GM13976 (cell line): ENCODE data around the gene WDR75.
"Not testable (repeated sequence)": the region's sequence is repeated elsewhere in the genome, so short reads cannot be mapped to it uniquely, and the experiment has no call there.

Experiments used
- DNase-seq: peaks from one replicate; pipeline ENCODE4 v3.0.0; 2012; ENCODE audit warnings: low spot score
- in situ Hi-C: fragments of 300-500 bp; cut with MboI; formaldehyde crosslinking; loops from one replicate; pipeline ENCODE4 v1.12.0; 2022; ENCODE audit warnings: low sequenced_read_pairs, mixed read lengths, inconsistent platforms; ENCODE audit not compliant: unreplicated experiment
- TF ChIP-seq, protein P1 (sequence below): IDR thresholded peaks from 2 replicates; pipeline ENCODE4 v1.5.1; 2012; ENCODE audit warnings: borderline replicate concordance, mild to moderate bottlenecking; ENCODE audit not compliant: insufficient read depth; ENCODE audit errors: extremely low read depth, missing control alignments, control extremely low read depth

WDR75 gene

DNA sequence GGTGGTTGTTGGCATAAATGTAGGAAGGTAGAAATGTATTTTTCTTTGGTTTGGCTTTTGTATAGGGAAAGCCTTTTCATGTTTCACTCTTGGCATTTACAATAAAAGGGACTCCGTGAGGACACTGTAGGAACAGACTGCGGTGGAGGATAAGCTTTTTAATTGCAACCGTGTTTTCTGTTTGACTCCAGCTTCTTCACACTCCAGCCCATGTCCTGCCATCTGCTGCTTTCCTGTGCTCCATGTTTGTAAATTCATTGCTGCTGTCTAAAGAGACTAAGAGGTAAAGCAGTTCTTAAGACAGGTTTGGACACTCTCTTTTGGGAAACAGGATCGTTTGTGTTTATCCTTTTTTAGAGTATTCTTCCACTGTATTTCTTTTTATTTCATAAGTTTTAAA is 33.3 kb downstream of the WDR75 start:
- no peak for DNase-seq
- TF ChIP-seq, protein P1, sequence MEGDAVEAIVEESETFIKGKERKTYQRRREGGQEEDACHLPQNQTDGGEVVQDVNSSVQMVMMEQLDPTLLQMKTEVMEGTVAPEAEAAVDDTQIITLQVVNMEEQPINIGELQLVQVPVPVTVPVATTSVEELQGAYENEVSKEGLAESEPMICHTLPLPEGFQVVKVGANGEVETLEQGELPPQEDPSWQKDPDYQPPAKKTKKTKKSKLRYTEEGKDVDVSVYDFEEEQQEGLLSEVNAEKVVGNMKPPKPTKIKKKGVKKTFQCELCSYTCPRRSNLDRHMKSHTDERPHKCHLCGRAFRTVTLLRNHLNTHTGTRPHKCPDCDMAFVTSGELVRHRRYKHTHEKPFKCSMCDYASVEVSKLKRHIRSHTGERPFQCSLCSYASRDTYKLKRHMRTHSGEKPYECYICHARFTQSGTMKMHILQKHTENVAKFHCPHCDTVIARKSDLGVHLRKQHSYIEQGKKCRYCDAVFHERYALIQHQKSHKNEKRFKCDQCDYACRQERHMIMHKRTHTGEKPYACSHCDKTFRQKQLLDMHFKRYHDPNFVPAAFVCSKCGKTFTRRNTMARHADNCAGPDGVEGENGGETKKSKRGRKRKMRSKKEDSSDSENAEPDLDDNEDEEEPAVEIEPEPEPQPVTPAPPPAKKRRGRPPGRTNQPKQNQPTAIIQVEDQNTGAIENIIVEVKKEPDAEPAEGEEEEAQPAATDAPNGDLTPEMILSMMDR, result no peak
- in situ Hi-C loops, result no loop called here

DNA sequence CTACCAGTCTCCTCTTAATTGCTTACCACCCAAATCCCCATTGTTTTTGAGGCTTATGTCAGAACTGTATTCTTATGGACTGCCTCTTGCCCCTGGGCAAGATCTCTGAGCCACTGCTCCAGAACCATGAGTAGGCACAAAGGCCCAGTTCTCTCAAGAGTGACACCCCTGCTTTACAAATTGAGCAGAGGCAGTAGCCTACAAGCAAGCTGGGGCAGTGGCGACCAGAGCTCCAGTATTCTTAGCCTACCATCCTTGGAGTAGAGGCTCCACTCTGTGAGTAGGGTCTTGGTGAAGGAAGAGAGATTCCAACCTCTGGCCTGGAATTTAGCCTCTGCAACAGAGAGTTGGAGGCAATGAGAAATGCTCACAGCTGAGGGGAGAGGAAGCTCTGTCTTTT is 36.5 kb downstream of the WDR75 start:
- in situ Hi-C loops, result no loop called here
- no peak for DNase-seq
- TF ChIP-seq, protein P1, result no peak

DNA sequence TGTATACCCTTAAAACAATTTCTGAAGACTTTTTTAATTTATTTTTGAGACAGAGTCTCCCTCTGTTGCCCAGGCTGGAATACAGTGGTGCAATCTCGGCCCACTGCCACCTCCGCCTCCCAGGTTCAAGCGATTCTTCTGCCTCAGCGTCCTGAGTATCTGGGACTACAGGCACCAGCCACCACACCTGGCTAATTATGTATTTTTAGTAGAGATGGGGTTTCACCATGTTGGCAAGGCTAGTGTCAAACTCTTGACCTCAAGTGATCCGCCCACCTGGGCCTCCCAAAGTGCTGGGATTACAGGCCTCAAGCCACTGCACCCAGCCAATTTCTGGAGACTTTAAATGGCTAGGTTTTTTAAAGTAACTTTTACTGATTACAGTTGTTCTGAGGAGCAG is 37.0 kb downstream of the WDR75 start:
- in situ Hi-C loops, DNase-seq: not testable (repeated sequence)

DNA sequence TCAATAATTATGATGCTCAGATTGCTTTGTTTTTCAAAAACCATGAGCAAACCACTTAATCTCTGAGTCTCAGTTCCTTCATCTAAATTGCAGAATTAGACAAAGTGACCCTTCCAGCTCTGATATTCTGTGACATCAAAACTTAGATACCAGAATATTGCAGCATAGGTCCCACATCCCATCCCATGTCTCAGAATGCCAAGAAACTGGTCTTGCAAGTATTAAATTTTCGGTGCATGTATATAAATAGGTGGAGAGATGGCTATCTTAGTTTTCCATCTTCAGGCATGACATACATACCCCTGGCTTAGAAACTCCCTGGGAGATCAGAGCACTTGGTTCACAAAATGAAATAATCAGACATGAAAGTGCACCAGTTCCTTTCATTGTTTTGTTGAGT is 39.8 kb downstream of the WDR75 start:
- in situ Hi-C loops, result no loop called here
- TF ChIP-seq, protein P1, result no peak
- no peak for DNase-seq

DNA sequence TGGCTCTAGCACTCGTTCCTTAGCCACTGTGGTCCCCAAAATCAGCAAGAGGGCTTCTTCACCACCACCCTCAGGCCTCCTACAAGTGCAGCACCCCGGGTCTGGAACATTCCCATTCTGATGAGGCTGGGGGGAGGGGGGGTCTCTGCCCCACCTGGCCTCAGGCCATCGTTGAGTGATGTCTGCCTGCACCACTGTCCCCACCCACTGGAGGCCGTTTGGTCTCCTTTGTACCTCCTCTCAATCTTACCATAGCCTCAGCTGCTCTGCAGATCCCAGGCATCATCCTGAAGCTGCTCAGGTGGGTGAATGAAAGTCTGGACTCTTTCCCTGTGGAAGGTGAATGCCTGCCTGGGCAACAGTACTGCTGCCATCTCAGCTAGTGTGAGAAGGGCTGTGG is 42.3 kb downstream of the WDR75 start:
- TF ChIP-seq, protein P1, result no peak
- no peak for DNase-seq
- in situ Hi-C loops, result no loop called here

DNA sequence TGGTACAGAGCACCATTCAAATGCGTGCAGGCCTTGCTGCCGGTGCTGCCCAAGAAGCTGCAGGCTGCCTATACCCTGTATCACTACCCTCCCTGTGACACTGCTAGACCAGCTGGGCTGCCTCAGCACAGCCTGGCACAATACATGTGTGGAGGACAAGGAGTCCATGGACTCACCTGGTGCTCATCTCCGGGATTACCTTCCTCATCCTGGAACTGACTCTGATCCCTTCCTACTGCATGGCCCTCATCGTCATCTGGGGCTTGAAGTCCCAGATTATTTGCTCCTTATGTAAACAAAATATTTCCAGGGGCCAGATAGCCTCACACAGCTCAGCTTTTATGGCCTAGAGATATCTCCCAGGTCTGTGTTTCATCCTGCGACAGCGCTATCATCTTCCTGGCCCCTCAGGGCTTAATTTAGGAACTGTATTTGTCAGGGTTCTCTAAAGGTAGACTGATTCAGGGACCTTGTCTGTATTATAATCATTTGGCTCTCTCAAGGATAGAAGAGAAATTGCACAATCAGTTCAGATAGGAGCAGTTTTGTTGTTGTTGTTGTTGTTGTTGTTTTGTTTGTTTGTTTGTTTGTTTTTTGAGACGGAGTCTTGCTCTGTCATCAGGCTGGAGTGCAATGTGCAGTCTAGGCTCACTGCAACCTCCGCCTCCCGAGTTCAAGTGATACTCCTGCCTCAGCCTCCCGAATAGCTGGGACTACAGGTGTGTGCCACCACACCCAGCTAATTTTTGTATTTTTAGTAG is 42.9 kb downstream of the WDR75 start:
- no peak for DNase-seq

DNA sequence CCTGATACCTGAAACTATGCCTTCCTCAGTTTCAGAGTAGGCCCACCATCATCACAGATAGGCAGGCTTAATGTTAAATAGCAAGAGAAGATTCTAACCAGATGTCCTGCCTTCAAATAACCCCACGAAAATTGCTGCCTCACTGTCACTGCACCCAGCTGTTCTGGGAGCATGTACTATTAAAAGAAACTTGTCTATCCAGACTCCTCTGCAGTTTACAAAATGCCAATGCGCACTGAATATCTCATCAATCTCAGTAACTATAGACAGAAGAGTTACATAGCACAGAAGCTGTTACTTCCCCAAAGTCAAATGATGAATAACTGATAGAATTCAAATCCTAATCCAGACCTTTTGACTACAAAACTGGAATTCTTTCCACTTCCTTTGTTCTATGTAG is 43.9 kb downstream of the WDR75 start:
- in situ Hi-C loops, result no loop called here

More for the DNA sequence above, 42.9 kb downstream of the WDR75 start:
- TF ChIP-seq, protein P1, result no peak
- in situ Hi-C loops, result no loop called here

More for the DNA sequence above, 43.9 kb downstream of the WDR75 start:
- TF ChIP-seq, protein P1, result no peak
- no peak for DNase-seq
